ENCODE results near the gene TCF7L1.

TCF7L1 gene

DNA sequence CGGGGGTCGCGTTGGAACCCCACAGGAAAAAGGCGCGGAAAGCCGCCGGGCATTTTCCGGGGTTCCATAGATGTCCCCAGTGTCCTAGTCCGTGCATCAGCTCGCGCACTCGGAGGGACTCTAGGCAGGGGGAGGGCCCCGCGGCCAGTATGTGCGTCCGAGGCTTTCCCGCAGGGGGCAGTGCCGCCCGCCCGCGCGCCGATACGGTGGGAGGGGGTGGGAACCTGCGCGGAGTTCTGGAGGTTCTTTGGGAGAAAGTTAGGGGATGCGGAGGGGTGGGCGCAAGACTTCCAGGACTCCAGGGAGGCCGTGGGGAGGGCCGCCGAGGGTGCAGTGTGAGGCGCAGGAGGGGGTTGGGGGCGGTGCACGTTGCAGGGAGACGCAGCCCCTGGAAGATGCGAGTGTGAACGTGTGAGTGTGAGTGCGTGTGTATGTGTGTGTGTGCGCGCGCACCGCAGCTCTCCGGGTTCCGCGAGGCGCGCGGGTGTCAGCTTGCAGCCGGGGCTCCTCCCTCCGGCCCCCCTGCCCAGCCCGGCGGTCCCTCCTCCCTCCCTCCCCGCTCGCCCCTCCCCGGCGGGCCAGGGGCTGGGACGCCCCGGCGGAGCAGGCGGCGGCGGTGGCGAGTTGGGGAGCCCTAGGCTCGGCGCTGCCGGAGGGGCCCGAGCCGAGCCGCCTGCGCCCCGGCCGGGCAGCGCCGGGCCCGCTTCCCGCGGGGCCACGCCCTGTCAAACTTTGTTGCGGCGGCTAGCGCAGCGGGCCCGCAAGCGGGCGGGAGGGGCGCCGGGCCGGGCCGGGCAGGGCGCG, at the start of gene TCF7L1:
Gene TCF7L1, plus strand, starts transcription at position 559 of the 804 bp plus-strand sequence. CDS start 293 bp downstream, outside the sequence.
- ATAC-seq (ENCODE audit: low read depth): peak; percentile 83
- TF ChIP-seq, protein P1, sequence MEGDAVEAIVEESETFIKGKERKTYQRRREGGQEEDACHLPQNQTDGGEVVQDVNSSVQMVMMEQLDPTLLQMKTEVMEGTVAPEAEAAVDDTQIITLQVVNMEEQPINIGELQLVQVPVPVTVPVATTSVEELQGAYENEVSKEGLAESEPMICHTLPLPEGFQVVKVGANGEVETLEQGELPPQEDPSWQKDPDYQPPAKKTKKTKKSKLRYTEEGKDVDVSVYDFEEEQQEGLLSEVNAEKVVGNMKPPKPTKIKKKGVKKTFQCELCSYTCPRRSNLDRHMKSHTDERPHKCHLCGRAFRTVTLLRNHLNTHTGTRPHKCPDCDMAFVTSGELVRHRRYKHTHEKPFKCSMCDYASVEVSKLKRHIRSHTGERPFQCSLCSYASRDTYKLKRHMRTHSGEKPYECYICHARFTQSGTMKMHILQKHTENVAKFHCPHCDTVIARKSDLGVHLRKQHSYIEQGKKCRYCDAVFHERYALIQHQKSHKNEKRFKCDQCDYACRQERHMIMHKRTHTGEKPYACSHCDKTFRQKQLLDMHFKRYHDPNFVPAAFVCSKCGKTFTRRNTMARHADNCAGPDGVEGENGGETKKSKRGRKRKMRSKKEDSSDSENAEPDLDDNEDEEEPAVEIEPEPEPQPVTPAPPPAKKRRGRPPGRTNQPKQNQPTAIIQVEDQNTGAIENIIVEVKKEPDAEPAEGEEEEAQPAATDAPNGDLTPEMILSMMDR (IDR thresholded peaks at IDR 0.05; ENCODE audit: poor library complexity, severe bottlenecking): peak; percentile 95
- Histone ChIP-seq H3K4me3 (ENCODE audit: severe bottlenecking) (peak within 1 kb of the TSS; percentile 72), H3K4me1 (ENCODE audit: insufficient read depth, poor library complexity, severe bottlenecking) (peaks cover 8% of the 10 kb centered on the region), H3K27me3 (ENCODE audit: insufficient read depth, poor library complexity, severe bottlenecking) (no peaks in the 10 kb centered on the region), H3K27ac (ENCODE audit: poor library complexity, severe bottlenecking) (peak within 1 kb of the TSS; percentile 64), H3K36me3 (ENCODE audit: low read depth) (peaks cover 22% of the 10 kb centered on the region), H3K9me3 (ENCODE audit: severe bottlenecking) (no peaks in the 10 kb centered on the region)
- DNase-seq (ENCODE audit: low spot score): peak; percentile 86

- no peaks in the 10 kb centered on the region for H3K4me1 ChIP-seq (ENCODE audit: insufficient read depth, poor library complexity, severe bottlenecking)
- TF ChIP-seq, protein P1 (IDR thresholded peaks at IDR 0.05; ENCODE audit: poor library complexity, severe bottlenecking): no peak
- DNase-seq (ENCODE audit: low spot score): no peak
- no peak overlapping the region for H3K4me3 ChIP-seq (ENCODE audit: severe bottlenecking)
- peaks cover 7% of the 10 kb centered on the region for H3K9me3 ChIP-seq (ENCODE audit: severe bottlenecking)
- H3K27me3 ChIP-seq (ENCODE audit: insufficient read depth, poor library complexity, severe bottlenecking): no peaks in the 10 kb centered on the region
- no peak for ATAC-seq (ENCODE audit: low read depth)
- H3K36me3 ChIP-seq (ENCODE audit: low read depth): no peaks in the 10 kb centered on the region
- H3K27ac ChIP-seq (ENCODE audit: poor library complexity, severe bottlenecking): no peak overlapping the region
Observed at GRCh38 chr2:85085563-85085962, 47.6 kb upstream of the TCF7L1 start.

DNA sequence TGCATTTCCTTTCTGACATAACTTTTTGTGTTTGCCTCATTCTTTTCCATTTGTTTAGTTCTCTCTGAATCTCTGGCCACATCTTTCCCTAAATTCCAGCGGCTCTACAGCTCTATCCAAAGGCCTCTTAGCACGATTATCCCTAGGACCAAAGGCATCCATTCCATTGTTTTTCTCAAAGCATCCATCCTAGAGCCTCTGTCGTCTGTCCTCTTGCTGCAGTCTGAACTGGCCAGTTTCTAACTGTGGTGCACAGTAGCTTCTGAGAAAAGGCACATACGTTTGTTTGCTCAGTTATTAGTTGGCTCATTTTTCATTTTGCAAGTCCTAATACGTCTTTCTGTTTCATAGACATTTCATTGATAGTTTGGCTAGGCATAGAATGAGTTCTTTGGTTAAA, 45.7 kb upstream of the TCF7L1 start:
- ATAC-seq (ENCODE audit: low read depth) (no peak), DNase-seq (ENCODE audit: low spot score) (no peak)
- H3K4me1 ChIP-seq (ENCODE audit: insufficient read depth, poor library complexity, severe bottlenecking): no peaks in the 10 kb centered on the region
- H3K27ac ChIP-seq (ENCODE audit: poor library complexity, severe bottlenecking): no peak overlapping the region
- H3K27me3 ChIP-seq (ENCODE audit: insufficient read depth, poor library complexity, severe bottlenecking): no peaks in the 10 kb centered on the region
- no peak overlapping the region for H3K4me3 ChIP-seq (ENCODE audit: severe bottlenecking)
- no peaks in the 10 kb centered on the region for H3K36me3 ChIP-seq (ENCODE audit: low read depth)
- H3K9me3 ChIP-seq (ENCODE audit: severe bottlenecking): no peaks in the 10 kb centered on the region
- TF ChIP-seq, protein P1 (IDR thresholded peaks at IDR 0.05; ENCODE audit: poor library complexity, severe bottlenecking): no peak

GRCh38 chr2:85088921-85089320, 44.3 kb upstream of the TCF7L1 start:
- DNase-seq (ENCODE audit: low spot score) (no peak), ATAC-seq (ENCODE audit: low read depth) (no peak)
- Histone ChIP-seq H3K4me1 (ENCODE audit: insufficient read depth, poor library complexity, severe bottlenecking) (no peaks in the 10 kb centered on the region), H3K27ac (ENCODE audit: poor library complexity, severe bottlenecking) (no peak overlapping the region), H3K4me3 (ENCODE audit: severe bottlenecking) (no peak overlapping the region), H3K9me3 (ENCODE audit: severe bottlenecking) (no peaks in the 10 kb centered on the region), H3K36me3 (ENCODE audit: low read depth) (no peaks in the 10 kb centered on the region), H3K27me3 (ENCODE audit: insufficient read depth, poor library complexity, severe bottlenecking) (no peaks in the 10 kb centered on the region)
- TF ChIP-seq, protein P1 (IDR thresholded peaks at IDR 0.05; ENCODE audit: poor library complexity, severe bottlenecking): no peak

DNA sequence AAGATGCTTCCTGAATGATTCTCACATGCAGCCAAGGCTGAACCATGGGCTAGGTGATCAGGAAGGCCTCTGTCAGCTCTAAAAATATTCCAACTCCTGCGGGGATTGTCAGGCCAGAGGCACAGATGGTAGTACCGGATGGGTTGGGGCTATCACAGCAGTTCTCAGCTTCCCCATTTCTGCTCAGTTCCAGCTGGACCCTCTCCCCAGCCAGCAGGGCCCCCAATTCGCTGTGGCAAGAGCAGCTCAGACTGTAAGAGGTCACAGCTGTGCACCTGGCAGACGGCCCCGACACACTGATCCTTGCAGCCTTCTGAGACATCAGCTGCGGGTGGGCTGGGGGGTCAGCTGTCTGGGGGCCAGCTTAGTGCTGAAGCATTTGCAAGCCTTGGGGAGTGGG, 43.6 kb upstream of the TCF7L1 start:
- Histone ChIP-seq H3K4me1 (ENCODE audit: insufficient read depth, poor library complexity, severe bottlenecking) (no peaks in the 10 kb centered on the region), H3K4me3 (ENCODE audit: severe bottlenecking) (no peak overlapping the region), H3K9me3 (ENCODE audit: severe bottlenecking) (no peaks in the 10 kb centered on the region), H3K36me3 (ENCODE audit: low read depth) (no peaks in the 10 kb centered on the region), H3K27ac (ENCODE audit: poor library complexity, severe bottlenecking) (no peak overlapping the region), H3K27me3 (ENCODE audit: insufficient read depth, poor library complexity, severe bottlenecking) (no peaks in the 10 kb centered on the region)
- no peak for ATAC-seq (ENCODE audit: low read depth)
- TF ChIP-seq, protein P1 (IDR thresholded peaks at IDR 0.05; ENCODE audit: poor library complexity, severe bottlenecking): no peak
- no peak for DNase-seq (ENCODE audit: low spot score)
